Hepatocyte (in vitro differentiated cells): ENCODE results near the gene CSNK1D. TPM values are rescaled to one million over a fixed set of nuclear protein-coding genes. Genes with fewer than 3 reads are reported as not detected.
A peak's percentile ranks its signal among the peaks of the same experiment; 100 is the strongest.
"Not testable (repeated sequence)": the region's sequence is repeated elsewhere in the genome, so short reads cannot be mapped to it uniquely, and the experiment has no call there.

Experiments used
- DNase-seq: peaks from one replicate; pipeline ENCODE4 v3.0.0-alpha.2; 2016; ENCODE audit warnings: low spot score
- H2AFZ ChIP-seq: fragments of 200-600 bp; sonication (generic); 2 replicates; pipeline ENCODE4 v1.6.0; 2016; ENCODE audit warnings: antibody characterized with exemption, mild to moderate bottlenecking
- H3K27ac ChIP-seq: fragments of 200-600 bp; sonication (generic); 2 replicates; pipeline ENCODE4 v1.5.1; 2016; ENCODE audit warnings: mild to moderate bottlenecking
- H3K27me3 ChIP-seq: fragments of 200-600 bp; sonication (generic); 2 replicates; pipeline ENCODE4 v1.6.1; 2016
- H3K36me3 ChIP-seq: fragments of 200-600 bp; sonication (generic); replicated peaks from 2 replicates; pipeline ENCODE4 v1.5.1; 2016; ENCODE audit warnings: low read depth; ENCODE audit not compliant: insufficient read depth
- H3K4me1 ChIP-seq: fragments of 200-600 bp; sonication (generic); 2 replicates; pipeline ENCODE4 v1.5.1; 2016; ENCODE audit warnings: mild to moderate bottlenecking, moderate library complexity; ENCODE audit not compliant: insufficient read depth
- H3K4me2 ChIP-seq: fragments of 200-600 bp; sonication (generic); 2 replicates; pipeline ENCODE4 v1.6.0; 2016
- H3K4me3 ChIP-seq: fragments of 200-600 bp; sonication (generic); 2 replicates; pipeline ENCODE4 v1.5.1; 2016; ENCODE audit warnings: mild to moderate bottlenecking
- H3K79me2 ChIP-seq: fragments of 200-600 bp; sonication (generic); 2 replicates; pipeline ENCODE4 v1.6.0; 2017; ENCODE audit warnings: mild to moderate bottlenecking
- H3K9me2 ChIP-seq: fragments of 200-600 bp; sonication (generic); replicated peaks from 2 replicates; pipeline ENCODE4 v1.6.0; 2017; ENCODE audit warnings: mild to moderate bottlenecking; ENCODE audit not compliant: insufficient read depth
- H3K9me3 ChIP-seq: fragments of 200-600 bp; sonication (generic); 2 replicates; pipeline ENCODE4 v1.5.1; 2016; ENCODE audit warnings: low read depth, mild to moderate bottlenecking
- H4K20me1 ChIP-seq: fragments of 200-600 bp; sonication (generic); 2 replicates; pipeline ENCODE4 v1.6.0; 2016; ENCODE audit warnings: mild to moderate bottlenecking; ENCODE audit not compliant: insufficient read depth, poor library complexity, severe bottlenecking
- CTCF ChIP-seq: fragments of 200-600 bp; sonication (generic); IDR thresholded peaks from 2 replicates; pipeline ENCODE4 v1.5.1; 2016; ENCODE audit warnings: antibody characterized with exemption, mild to moderate bottlenecking; ENCODE audit not compliant: poor library complexity
- EZH2 ChIP-seq: fragments of 200-600 bp; sonication (generic); IDR thresholded peaks from 2 replicates; pipeline ENCODE4 v1.6.1; 2016; ENCODE audit warnings: antibody characterized with exemption, mild to moderate bottlenecking, borderline replicate concordance
- EZH2phosphoT487 ChIP-seq: fragments of 200-600 bp; sonication (generic); IDR thresholded peaks from one replicate; pipeline ENCODE4 v1.6.1; 2018; ENCODE audit warnings: antibody characterized with exemption, mild to moderate bottlenecking, low read depth, moderate library complexity; ENCODE audit not compliant: unreplicated experiment, severe bottlenecking
- WGBS: methylation state at CpG from one replicate; pipeline ENCODE4 v1.1.6; 2016; ENCODE audit warnings: low lambda C conversion rate; ENCODE audit errors: missing lambda C conversion rate; 5-methylcytosine and 5-hydroxymethylcytosine counted together
- polyA plus RNA-seq: library from polyadenylated mRNA; unstranded; fragments of >200 nt; fragmentation: Nextera tagmentation; extraction: Ambion mirVana; gene quantifications from 2 replicates; pipeline ENCODE4 v1.2.1, GENCODE V29; 2016
- total RNA-seq: library from RNA; depleted of rRNA; stranded (reverse); fragments of >200 nt; gene quantifications from 2 replicates; pipeline ENCODE4 v1.2.3, GENCODE V29; 2014

Gene CSNK1D
- total and polyA plus RNA-seq, 2 experiments from 2014 or later, result 72.5 to 152 TPM

GRCh38 chr17:82266142-82266541, 7.4 kb downstream of the CSNK1D start:
- no peak for DNase-seq
- no peaks in the 10 kb centered on the region for H3K9me2 ChIP-seq
- peak overlapping the region; percentile 72 for H3K4me2 ChIP-seq
- H4K20me1 ChIP-seq, result peaks cover 99% of the 10 kb centered on the region
- peak overlapping the region; percentile 100 for H3K27ac ChIP-seq
- H3K36me3 ChIP-seq, result no peaks in the 10 kb centered on the region
- H3K4me3 ChIP-seq, result no peak overlapping the region
- peaks cover 52% of the 10 kb centered on the region for H3K4me1 ChIP-seq
- TF ChIP-seq EZH2phosphoT487 (no peak), EZH2 (no peak)
- H3K79me2 ChIP-seq, result peaks cover 97% of the 10 kb centered on the region
- H3K9me3 ChIP-seq, result no peaks in the 10 kb centered on the region
- H3K27me3 ChIP-seq, result no peaks in the 10 kb centered on the region
- no peak overlapping the region for H2AFZ ChIP-seq
- WGBS, result 95% methylated on average over 10 of the region's 10 CpGs

- no peak overlapping the region for H3K27ac ChIP-seq
- H3K9me2 ChIP-seq, result no peaks in the 10 kb centered on the region
- H3K4me1 ChIP-seq, result peaks cover 28% of the 10 kb centered on the region
- H3K9me3 ChIP-seq, result no peaks in the 10 kb centered on the region
- no peak for DNase-seq
- H3K4me3 ChIP-seq, result no peak overlapping the region
- no peaks in the 10 kb centered on the region for H3K27me3 ChIP-seq
- WGBS, result 92% methylated on average over 9 of the region's 9 CpGs
- H3K79me2 ChIP-seq, result peaks cover 97% of the 10 kb centered on the region
- H4K20me1 ChIP-seq, result peaks cover 94% of the 10 kb centered on the region
- TF ChIP-seq EZH2, result no peak
- TF ChIP-seq EZH2phosphoT487, result no peak
- TF ChIP-seq CTCF, result no peak
- no peaks in the 10 kb centered on the region for H3K36me3 ChIP-seq
- H3K4me2 ChIP-seq, result no peak overlapping the region
- no peak overlapping the region for H2AFZ ChIP-seq
Observed at GRCh38 chr17:82263641-82264040, 9.9 kb downstream of the CSNK1D start.

- no peak overlapping the region for H2AFZ ChIP-seq
- H3K79me2 ChIP-seq, result peaks cover 100% of the 10 kb centered on the region
- 98% methylated on average over 4 of the region's 4 CpGs for WGBS
- no peaks in the 10 kb centered on the region for H3K9me3 ChIP-seq
- H3K27me3 ChIP-seq, result no peaks in the 10 kb centered on the region
- TF ChIP-seq EZH2 (no peak), EZH2phosphoT487 (no peak)
- H4K20me1 ChIP-seq, result peaks cover 93% of the 10 kb centered on the region
- H3K4me3 ChIP-seq, result no peak overlapping the region
- no peak for DNase-seq
- no peaks in the 10 kb centered on the region for H3K9me2 ChIP-seq
- H3K27ac ChIP-seq, result no peak overlapping the region
- no peaks in the 10 kb centered on the region for H3K36me3 ChIP-seq
- H3K4me1 ChIP-seq, result peaks cover 19% of the 10 kb centered on the region
- H3K4me2 ChIP-seq, result no peak overlapping the region
Observed at GRCh38 chr17:82262344-82262743, 11.2 kb downstream of the CSNK1D start.

- Histone ChIP-seq H4K20me1 (peaks cover 90% of the 10 kb centered on the region), H3K79me2 (peaks cover 100% of the 10 kb centered on the region)
- 97% methylated on average over 8 of the region's 8 CpGs for WGBS
- H3K9me2 ChIP-seq, H3K4me2 ChIP-seq, H3K4me1 ChIP-seq, DNase-seq, H3K4me3 ChIP-seq, H2AFZ ChIP-seq, H3K27me3 ChIP-seq, H3K36me3 ChIP-seq, H3K9me3 ChIP-seq, H3K27ac ChIP-seq: not testable (repeated sequence)
Observed at GRCh38 chr17:82259972-82260961, 13.2 kb downstream of the CSNK1D start.

GRCh38 chr17:82258555-82258954, 14.9 kb downstream of the CSNK1D start:
- H3K36me3 ChIP-seq, result peaks cover 3% of the 10 kb centered on the region
- no peak overlapping the region for H2AFZ ChIP-seq
- H3K27ac ChIP-seq, result no peak overlapping the region
- H3K4me3 ChIP-seq, result no peak overlapping the region
- peaks cover 85% of the 10 kb centered on the region for H3K79me2 ChIP-seq
- H3K4me1 ChIP-seq, result no peaks in the 10 kb centered on the region
- H3K4me2 ChIP-seq, result no peak overlapping the region
- H3K9me3 ChIP-seq, result no peaks in the 10 kb centered on the region
- no peaks in the 10 kb centered on the region for H3K9me2 ChIP-seq
- 83% methylated on average over 5 of the region's 5 CpGs for WGBS
- no peaks in the 10 kb centered on the region for H3K27me3 ChIP-seq
- no peak for DNase-seq
- H4K20me1 ChIP-seq, result peaks cover 74% of the 10 kb centered on the region
- no peak for TF ChIP-seq CTCF
- TF ChIP-seq EZH2phosphoT487, result no peak
- TF ChIP-seq EZH2, result no peak
